NCI-H1436 treated with DMSO at 0.1 percent for 48 hours (cell line): Measurements from ENCODE around the gene FANCM.
"Not testable (repeated sequence)": the region's sequence is repeated elsewhere in the genome, so short reads cannot be mapped to it uniquely, and the experiment has no call there.

Source experiments
- DNase-seq: peaks from one replicate; lab custom pipeline; 2025; lab: John Stamatoyannopoulos, UW

The FANCM gene

GRCh38 chr14:45140661-45141187 lies 5.0 kb downstream of the FANCM start:
- DNase-seq = no peak

DNA sequence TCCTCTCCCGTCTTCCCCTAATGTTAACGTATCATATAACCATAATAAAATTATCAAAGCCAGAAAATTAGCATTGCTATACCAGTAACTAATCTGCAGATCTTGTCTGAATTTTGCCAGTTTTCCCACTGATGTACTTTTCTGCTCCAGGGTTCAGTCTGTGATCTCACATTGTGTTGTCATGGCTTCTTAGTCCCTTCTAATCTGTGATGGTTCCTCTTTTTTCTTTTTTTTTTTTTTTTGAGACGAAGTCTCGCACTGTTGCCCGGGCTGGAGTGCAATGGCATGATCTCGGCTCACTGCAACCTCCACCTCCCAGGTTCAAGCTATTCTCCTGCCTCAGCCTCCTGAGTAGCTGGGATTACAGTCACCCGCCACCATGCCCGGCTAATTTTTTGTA lies 6.4 kb downstream of the FANCM start:
- DNase-seq = not testable (repeated sequence)

GRCh38 chr14:45144658-45145057 lies 8.9 kb downstream of the FANCM start:
- no peak for DNase-seq

DNA sequence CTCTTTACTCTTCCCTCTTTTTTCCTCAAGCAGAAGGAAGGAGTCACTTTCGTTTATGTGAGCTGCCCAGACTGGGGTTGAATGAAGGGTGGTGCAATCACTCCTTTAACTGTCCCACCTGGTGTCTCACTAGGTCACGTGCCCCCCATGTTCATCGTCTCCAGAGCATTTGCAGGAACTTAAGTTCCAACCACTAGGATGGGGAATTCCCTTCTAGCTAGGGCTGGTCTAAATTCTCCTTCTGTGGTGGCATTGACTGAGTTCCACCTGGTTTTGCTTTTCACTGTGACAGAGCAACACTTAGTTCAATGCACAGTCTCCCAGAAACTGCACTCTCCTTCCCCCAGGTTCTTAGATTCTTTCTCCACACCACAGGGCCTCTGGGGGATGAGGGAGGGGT lies 9.5 kb downstream of the FANCM start:
- DNase-seq = no peak

DNA sequence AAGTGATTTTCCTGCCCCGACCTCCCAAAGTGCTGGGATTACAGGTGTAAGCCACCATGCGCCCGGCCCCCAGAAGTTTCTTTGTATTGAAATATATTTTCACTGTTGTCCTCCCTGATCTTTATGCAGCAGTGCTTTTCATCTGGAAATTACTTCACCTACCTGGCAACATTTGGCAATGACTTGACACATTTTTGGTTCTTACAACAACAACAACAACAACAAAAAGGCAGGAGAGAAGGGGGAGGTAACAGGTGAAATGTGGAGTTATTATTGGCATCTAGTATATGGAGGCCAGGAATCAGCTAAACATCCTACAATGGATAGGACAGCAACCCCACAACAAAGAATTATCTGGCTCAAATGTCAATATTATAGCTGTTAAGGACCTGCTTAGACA lies 13.9 kb downstream of the FANCM start:
- DNase-seq = no peak

DNA sequence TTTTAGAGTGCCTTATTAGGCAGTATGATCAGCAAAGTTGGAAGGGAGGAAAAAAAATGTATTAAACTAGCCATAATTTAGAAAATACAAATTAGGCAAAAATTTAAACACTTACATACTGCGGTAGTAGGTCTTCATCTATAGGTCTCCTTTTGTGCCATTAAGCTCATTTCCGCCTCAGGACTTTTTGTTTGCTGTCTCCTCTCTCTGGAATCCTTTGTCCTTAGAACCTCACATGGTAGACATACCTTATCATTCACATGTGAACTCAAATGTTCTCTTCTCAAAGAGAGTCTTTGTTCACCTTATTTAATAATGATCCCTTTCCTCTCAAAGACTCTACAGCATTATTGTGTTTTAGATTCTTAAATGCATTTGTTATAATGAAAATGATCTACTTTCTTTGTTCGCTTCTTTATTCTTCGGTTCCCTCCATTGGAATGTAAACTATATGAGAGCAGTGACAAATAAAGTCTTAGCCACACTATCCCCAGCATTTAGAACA lies 14.7 kb downstream of the FANCM start:
- no peak for DNase-seq

DNA sequence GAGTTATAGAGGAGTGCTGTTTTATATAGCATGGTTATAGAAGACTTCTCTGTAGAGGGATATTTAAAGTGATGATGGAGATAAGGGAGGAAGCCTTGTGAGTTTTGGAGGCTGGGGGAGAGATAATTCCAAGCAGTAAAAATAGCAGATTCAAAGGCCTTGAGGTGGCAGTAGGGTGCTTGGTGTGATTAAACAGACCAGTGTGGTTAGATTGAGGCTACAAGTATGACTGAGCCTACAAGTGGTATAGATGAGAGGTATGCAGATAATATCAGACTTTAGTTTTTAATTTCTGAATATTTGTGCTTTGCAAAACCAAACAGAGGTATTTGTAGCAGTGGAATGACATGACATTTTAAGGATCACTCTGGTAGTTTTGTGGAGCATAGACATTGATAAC lies 20.3 kb downstream of the FANCM start:
- DNase-seq = no peak

DNA sequence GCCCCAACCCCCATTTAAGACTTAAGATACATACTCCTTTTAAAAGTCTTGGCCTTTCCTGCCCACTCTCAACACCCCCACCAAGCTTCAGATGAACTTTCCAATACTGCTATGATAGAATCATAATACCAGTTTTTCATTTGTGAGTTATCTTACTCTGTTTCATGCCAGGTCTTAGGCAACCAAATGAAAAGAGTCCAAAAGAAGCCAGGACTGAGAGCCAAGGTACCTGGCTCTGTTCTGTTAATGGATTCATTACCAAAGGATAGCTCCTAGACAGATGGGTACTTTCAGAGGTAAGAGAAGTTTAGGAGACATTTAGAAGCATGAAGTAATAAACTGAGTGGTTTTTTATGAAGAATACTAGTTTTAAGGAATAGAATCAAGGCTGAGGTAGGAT lies 34.2 kb downstream of the FANCM start:
- DNase-seq = no peak

DNA sequence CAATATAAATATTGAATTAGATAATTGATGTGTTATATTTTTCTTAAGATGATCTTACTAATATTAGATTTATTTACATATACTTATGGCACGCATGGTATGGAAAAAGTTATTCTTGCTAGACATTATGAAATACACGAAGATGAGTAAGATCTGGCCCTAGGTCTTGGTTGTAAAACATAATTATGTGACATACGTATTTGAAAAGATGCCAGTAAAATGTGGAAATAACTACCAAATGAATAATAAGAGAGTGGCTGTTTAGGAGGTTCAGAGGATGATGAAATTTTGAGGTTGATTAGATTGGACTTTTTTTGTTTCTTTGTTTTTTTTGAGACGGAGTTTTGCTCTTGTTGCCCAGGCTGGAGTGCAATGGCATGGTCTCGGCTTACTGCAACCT lies 41.3 kb downstream of the FANCM start:
- no peak for DNase-seq

- no peak for DNase-seq
Measured at GRCh38 chr14:45181329-45181728, 45.6 kb downstream of the FANCM start.

DNA sequence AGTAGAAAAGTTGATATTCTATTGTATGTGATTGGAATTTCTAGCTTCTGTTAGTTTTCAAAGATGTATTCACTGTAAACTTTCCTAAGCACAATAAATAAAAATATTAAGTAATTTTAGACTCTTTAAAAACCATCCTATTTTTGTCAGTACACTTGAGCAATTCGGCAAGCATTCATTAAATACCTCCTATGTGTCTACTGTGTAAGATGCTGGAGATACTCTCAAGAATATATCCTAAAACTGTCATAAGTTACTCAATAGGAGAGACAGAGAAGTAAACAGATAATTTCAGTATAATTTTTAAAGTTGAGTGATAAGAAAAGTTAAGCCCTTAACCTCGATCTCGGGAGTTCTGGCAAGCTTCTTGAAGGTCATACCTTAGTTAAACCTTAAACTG lies 46.1 kb downstream of the FANCM start:
- DNase-seq = no peak

DNA sequence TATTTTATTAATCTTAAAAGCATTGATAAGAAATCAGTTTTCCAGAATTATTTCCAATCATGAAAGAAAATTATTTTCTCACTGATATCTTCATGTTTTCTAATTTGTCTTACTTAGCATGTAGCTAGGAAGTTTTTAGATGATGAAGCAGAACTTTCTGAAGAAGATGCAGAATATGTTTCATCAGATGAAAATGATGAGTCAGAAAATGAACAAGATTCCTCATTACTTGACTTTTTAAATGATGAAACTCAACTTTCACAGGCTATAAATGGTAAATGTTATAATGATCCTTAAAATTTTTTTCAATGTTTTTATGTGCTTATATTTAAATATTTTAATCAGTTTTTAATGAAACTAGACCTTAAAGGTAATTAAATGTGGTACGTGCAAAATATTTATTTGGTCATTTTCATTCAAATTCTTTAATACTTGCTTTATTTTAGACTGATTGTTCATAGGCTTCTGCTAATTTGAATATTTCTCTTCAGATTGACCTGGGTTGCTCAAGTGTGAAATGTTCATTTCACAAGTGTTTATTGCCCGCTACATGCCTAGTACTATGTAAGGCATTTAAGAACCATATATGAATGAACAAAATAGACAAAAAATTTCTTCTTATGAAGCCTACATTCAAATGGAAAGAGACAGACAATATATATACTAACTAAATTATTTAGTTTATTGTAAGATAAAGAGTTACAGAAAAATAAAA lies 49.5 kb downstream of the FANCM start:
- DNase-seq = no peak

- no peak for DNase-seq
Measured at GRCh38 chr14:45194964-45195363, 59.2 kb downstream of the FANCM start.

DNA sequence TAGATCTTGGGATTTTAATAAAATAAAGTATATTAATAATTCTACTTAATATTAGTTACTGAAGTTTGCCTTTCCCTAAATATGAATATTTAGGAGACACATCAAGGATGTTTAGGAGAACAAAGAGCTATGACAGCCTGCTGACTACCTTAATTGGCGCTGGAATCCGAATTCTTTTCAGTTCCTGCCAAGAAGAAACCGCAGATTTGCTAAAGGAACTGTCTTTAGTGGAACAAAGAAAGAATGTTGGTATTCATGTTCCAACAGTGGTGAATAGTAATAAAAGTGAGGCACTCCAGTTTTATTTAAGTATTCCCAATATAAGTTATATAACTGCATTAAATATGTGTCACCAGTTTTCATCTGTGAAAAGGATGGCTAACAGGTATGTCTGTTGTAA lies 62.8 kb downstream of the FANCM start:
- DNase-seq = no peak

- no peak for DNase-seq
Measured at GRCh38 chr14:45199230-45199629, 63.5 kb downstream of the FANCM start.

GRCh38 chr14:45201905-45202304 lies 66.2 kb downstream of the FANCM start:
- no peak for DNase-seq

DNA sequence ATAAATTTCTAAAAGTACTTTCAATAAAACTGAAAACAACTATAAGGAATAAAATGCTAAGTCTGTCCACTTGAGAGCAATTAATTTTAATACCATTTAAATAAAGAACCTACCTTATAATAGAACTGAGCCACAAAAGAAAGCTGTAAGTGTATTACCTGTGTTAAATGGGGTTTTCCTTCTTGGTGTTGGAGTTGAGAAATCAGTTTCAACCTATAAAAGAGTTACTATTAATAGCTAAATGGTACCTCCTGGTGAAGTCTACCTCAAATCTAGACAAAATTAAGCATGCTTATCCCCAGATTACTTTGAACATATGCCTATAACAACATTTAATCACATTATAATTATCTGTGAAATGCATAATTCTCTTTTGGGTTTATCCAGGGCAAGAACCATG lies 68.5 kb downstream of the FANCM start:
- no peak for DNase-seq

GRCh38 chr14:45210159-45210558 lies 74.4 kb downstream of the FANCM start:
- DNase-seq = no peak

GRCh38 chr14:45211295-45211694 lies 75.6 kb downstream of the FANCM start:
- no peak for DNase-seq

- DNase-seq = no peak
Measured at GRCh38 chr14:45212231-45212630, 76.5 kb downstream of the FANCM start.

GRCh38 chr14:45213716-45214115 lies 78.0 kb downstream of the FANCM start:
- DNase-seq = not testable (repeated sequence)

DNA sequence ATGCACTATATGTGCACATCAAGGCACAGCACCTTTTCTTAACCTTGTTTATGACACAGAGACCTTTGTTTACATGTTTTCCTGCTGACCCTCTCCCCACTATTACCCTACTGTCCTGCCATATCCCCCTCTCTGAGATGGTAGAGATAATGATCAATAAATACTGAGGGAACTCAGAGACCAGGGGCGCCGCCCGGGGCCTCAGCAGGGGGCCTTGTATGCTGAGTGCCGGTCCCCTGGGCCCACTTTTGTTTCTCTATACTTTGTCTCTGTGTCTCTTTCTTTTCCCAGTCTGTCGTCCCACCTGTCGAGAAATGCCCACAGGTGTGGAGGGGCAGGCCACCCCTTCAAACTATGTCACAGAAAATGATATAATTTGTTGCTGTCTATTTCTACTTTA lies 78.6 kb downstream of the FANCM start:
- not testable (repeated sequence) for DNase-seq

- no peak for DNase-seq
Measured at GRCh38 chr14:45222485-45223262, 86.9 kb downstream of the FANCM start.
